Cerebellar nuclear complex (tissue), 1 donor: ENCODE data around the gene AIP.
"Not testable (repeated sequence)": the region's sequence is repeated elsewhere in the genome, so short reads cannot be mapped to it uniquely, and the experiment has no call there.

ENCODE experiments used
- DNase-seq, 2 experiments: peaks; one replicate each; lab custom pipeline; 2025; lab: John Stamatoyannopoulos, UW

The AIP gene

DNA sequence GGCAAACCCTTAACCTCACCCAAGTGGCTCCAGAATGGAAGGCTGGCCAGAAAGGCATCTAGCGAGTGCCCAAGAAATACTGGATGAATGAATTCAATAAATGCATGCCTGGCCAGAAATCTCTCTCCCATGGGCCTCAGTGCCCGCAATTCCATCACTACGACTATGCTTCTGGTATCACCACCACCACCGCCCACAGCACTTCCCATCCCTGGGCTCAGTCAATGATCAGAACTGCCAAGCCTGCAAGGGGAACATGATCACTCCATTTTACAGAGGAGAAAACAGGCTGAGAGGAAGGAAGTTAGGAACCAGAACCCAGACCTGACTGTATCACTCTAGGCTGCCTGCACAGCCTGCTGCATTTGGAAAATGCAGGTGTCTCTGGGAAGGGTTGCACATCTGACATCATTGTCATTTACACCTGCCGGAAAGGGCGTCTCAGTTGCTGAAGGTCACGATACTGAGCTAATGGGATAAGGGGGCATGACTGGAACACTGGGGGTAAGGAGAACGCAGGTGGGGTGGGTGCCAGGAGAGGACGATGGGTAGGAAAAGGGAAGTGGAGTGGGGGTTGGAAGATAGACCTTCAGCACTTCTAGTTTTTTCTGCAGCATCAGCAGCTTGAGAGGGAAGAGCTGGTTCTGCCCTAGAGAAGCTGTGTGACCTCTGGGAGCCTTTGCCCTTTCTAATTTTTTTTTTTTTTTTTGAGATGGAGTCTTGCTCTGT lies 33.5 kb upstream of the AIP start:
- DNase-seq: no peak

DNA sequence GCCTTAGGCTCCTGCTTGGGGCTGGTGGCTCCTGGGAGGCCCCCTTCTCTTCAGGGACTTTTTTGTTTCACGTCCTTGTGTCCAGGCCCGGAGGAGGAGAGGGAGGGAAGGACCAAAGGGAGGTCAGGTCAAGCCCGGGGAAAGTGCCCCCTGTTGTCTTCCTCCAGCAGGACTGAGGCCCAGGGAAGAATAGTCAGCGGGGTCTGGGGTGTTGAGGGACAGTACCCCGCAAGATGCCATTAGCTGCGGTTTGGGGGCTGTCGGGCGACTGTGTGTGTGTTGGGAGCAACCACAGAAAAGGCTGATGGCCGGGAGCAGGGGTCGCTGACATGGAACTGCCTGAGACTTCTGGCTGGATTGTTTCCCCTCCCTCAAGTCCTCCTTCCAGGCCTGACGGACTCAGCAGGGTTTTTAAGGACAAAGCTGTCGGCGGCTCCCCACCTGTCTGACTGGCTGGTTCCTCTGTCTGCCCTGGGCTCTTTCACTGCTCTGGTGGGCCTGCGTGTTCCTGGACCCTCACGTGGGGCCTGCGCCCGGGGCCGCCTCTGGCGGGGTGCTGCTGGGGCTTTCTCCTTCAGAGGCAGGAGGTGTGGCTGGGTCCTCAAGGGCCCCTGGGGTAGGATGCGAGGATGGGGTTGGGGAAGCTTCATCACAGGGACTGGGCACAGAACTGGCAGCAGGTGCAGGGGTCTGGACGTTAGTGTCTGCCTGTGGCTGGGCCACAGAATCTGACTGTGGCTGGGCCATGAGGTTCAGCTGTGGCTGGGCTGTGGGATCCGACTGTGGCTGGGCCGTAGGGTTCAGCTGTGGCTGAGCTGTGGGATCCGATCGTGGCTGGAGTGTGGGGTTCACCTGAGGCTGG lies 31.8 kb upstream of the AIP start:
- DNase-seq: no peak

DNA sequence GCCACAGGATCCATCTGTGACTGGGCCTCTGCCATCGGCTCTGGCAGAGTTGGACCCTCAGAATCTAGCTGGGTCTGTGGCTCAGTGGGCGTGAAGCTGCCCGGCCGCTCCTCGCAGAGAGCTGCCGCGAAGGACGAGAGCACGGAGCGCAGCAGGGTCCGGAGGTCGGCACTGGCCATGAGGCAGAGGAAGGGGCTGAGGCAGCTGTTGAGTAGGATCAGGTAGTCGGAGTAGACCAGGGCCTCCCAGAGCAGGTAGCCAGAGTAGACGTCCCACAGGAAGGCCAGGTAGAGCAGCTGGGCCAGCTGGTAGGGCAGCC lies 31.2 kb upstream of the AIP start:
- DNase-seq: no peak

DNA sequence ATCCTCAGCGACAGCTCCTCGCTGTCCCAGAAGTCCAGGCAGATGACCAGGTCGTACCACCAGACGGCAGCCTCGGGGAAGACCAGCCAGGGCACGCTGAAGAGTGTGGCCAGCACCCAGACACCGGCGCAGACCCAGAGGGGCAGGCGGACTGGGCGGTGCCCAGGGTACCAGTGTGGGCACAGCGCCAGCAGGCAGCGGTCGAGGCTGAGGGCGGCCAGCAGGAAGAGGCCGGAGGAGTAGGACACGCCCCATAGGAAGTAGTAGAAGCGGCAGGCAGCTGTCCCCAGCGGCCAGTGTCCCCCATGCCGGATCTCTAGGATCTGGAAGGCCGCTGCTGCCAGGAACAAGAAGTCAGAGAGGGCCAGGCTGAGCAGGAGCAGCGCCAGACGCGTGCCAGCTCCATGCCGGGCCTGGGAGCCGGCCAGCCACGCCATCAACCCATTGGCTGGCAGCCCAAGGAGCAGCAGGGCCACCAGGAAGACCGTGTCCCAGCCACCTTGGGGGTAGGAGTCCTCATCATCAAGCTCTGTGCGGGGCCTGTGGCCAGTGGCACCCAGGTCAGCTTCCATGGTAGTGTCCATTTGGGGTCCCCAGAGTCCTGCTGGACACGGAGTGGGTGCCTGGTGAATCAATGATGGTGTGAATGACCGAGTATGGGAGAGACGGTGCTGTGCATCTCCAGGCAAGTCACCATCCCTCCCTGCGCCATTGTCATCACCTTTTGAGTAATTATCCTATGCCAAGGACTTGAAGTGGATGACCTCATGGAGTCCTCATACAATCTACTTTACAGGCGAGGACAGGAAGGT lies 30.5 kb upstream of the AIP start, which contains the start of gene GPR152:
Gene GPR152 (minus strand): TSS at position 589 of the 812 bp plus-strand sequence. CDS start 5 bp downstream, at position 584.
- no peak for DNase-seq

DNA sequence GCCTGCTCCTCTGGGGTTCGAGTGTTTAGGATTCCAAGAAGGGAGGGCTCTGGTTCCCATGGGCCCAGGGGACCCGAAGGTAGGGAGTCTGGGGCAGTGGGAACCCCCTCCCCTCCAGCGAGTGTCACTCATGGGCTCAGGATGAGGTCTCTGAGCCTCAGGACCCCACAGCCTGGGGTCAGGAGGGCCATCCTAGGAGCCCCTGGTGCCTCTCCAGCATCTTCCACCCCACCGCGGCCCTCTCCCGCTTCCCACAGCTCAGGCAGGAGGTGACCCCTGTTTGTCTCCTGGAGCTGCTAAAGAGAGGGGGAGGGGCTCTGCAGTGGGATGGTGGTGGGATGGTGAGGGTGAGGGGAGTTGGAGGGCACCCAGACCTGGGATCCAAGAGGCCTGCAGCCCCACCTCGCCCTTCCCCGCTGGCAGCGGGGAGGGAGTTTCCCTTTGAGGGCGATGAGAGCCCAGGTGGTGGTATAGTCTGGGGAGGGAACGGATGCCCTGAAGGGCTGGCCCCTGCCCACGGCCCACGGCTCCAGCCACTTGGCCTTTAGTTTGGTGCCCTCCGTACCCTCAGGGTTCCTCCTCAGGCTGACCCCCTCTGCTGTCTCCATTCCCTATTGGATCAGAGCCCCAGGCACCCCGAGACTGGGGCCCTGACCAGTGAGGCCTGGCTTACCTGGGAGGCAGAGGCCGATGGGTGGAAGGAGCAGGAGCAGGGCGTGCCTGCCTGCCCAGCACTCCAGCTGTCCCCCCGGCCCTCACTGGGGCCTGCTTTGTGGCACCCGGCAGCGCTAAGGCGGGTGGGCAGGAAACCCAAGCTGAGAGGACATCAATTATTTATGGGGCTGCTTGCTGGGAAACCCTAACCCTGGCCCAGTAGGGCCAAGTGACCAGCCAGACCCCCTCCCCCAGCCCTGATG lies 28.8 kb upstream of the AIP start:
- no peak for DNase-seq

DNA sequence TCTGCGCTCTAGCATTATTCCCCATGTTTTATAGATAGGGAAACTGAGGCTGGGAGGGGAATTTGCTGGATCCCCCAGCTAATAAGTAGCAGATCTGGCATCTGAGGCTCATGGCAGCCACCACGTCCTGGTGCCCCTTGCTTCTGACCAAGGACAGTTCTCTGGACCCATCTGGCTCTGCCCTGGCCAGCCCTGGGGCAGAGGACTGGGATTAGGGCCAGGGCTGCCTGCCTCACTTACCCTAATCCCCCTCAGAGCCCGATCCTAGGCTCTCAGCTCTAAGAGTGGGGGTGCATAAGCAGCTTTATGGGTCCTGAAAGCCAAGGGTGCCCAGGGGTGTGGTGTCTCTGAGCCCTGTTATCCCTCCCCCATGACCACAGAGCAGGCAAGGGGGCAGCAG lies 27.8 kb upstream of the AIP start, which contains the start of gene CABP4:
Gene CABP4 (plus strand): TSS at position 301 of the 400 bp plus-strand sequence. CDS start 70 bp downstream, at position 371.
- no peak for DNase-seq

DNA sequence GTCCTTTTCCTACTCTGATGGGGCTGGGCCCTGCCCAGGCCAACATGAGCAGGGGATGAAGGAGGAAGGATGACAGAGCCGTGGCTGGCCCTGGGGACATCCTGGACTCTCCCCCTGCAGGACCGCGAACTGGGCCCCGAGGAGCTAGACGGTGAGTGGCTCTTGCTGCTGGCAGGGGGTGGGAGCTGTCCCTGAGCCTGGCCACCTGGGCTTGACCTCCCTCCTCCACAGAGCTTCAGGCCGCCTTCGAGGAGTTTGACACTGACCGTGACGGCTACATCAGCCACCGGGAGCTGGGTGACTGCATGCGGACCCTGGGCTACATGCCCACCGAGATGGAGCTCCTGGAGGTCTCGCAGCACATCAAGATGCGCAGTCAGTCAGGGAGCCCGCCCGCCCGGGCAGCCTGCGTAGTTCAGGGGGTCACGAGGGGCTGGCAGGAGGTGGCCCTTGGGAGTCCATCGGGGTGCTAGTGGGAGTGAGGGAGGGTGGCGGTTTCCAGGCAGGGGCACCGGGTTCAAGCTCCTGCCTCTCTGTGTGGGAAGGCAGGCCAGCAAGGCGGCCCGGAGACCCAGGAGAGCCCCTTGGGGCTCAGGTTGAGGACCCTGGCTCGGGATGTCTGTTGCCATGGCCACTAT lies 26.6 kb upstream of the AIP start:
- no peak for DNase-seq

DNA sequence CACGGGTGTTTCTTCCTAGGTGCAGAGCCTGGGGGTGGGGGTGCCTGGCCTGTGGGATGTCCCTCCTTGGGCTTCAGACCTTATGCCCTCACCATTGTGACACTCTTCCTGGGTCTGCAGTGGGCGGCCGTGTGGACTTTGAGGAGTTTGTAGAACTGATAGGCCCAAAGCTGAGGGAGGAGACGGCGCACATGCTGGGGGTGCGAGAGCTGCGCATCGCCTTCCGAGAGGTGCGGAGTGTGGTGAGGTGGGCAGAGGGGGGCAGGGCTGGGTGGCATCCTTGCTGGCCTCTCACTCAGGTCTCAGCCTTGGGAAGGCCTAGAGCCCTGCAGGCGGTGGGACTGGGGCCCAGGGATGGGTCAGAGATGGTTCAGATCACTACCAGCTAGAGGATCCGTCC lies 25.4 kb upstream of the AIP start:
- DNase-seq: no peak

DNA sequence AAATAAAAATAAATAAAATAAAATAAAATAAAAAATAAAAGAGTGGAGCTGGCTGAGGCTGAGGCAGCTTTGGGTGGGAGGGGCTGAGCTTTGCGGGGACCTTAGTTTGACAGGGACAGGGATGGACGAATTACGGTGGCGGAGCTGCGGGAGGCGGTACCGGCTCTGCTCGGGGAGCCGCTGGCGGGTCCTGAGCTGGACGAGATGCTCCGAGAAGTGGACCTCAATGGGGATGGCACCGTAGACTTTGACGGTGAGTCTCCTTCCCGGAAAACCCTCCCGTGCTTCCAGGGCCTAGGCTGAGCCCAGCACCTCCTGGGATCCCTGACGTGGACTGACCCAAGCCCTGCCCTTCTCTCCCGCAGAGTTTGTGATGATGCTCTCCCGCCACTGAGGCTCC lies 24.6 kb upstream of the AIP start:
- no peak for DNase-seq

DNA sequence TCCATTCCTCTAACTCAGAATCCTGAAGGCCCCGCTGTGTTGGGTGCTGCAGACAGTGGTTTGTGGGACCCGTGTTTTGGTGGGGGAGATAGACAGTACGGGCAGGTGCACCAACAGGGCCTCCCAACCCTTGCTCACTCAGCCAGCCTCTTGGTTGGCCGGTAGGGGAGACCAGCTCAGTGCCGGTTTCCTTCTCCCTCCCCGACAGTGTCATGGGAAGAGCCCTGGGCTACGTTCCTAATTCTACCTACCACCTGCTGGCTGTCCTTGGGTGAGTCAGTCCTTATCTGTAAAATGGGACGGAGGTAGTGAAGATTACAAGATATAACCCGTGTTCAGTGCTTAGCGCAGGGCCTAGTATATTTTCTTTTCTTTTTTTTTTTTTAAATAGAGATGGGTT lies 19.6 kb upstream of the AIP start:
- DNase-seq: no peak

DNA sequence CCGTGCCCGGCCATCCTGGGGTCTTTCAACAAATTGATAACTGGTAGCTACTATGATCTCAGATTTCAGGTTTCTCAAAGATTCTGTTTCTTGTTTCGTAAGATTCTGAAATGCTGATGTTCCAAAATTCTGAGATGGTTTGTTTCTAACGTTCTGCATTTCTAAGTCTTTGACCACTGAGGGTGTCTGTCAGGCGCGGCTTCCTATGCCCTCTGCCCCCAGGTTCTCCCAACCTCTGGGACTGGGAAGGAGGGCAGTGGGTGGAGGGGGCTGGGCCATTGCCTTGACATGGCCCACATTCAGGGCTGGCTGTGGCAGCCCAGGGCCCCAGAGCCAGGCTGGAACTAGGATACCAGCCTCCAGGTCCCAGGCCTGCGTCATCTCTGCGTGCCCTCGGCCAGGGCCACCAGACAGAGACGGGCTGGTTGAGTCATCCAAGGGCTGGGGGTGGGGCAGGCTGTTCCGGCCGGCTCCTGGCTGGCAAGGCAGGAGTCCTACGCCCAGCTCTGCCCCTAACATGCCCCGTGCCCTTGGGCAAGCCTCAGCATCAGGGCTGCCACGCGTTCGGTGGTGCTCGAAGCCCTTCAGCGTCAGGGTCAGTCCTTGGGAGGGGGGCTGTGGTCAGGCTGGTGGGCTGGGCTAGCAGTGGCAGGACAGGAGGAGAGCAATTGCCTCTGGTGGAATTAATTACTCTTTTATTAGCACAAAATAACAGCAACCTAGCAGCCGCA lies 19.0 kb upstream of the AIP start:
- no peak for DNase-seq

DNA sequence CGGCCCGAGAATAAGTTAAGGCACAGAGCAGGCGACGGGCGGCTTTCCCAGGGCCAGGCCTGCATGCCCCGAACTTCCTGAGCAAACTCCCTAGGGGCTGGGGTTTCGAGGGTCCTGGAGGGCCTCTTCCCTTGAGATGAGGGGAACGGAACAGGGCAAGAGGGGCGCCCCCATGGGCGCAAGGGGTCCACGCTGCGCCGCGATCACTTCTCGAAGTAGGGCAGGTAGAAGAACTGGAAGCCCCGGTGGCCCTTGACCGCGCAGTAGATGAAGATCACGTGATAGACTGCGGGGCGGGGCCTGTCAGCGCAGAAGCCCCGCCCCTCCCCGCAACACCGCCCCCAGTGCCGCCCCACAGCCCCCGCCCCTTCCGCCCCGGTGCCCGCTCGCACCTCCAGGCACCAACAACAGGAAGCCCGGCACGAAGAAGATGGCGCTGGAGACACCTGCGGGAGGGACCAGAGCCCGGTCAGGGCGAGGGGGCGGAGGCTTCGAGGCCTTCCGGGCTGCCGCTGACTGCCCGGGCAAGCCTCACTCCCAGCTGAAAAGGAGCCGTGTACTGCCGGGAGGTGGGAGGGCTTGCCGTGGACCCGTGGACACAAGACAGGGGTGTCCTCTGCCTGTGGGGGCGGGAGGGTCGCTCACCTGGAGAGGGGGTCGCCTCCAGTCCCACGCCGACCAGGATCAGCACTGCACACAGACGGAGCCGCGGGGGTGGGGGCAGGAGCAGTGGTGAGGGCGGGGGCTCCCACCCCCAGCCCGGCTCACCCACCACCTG lies 18.2 kb upstream of the AIP start:
- peak in 1 of 2 experiments; percentile 61 for DNase-seq

DNA sequence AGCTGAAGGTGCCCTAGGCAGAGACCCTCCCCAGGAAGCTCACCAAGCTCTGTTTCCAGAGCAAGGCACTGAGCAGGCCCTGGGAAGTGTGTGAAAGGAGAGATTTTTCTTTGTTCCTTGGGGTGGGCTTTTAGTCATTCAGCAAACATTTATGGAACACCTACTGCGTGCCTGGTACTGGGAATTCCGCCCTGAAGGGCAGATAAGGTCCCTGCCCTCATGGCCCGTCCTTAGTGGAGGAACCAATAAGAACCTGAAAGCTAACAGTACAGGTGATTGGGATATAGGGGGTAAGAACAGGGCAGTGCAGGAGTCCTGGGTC lies 17.7 kb upstream of the AIP start:
- DNase-seq: no peak

DNA sequence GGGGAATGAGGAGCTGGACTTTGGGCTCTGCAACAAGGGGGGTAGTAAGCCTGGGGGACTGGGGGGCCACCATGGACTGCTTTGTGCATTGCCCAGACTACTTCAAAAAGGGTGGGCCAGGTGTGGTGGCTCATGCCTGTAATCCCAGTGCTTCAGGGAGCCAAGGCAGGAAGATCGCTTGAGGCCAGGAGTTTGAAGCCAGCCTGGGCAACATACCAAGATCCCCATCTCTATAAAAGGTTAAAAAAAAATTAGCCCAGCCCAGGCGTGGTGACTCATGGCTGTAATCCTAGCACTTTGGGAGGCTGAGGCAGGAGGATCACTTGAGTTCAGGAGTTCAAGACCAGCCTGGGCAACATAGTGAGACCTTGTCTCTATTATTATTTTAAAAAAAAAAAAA lies 17.3 kb upstream of the AIP start:
- DNase-seq: not testable (repeated sequence)

DNA sequence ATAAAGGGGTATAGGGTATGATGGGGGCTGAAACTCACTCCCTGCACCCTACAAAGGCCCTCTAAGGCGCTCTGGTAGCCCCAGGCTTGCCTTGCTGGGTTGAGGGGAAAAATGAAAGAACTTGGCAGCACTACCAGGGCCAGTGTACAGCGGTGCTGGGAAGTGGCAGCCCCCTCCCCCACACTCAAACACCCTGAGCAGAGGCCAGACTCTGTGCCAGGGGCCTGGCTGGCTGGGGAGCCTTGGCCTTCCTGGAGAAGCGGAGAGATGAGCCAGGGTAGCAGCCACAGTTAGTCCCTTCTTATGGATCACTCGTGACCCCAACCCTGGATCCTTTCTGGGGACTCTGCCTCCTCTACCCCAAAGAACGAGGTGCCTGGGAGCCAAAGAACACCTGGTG lies 16.5 kb upstream of the AIP start:
- no peak for DNase-seq

DNA sequence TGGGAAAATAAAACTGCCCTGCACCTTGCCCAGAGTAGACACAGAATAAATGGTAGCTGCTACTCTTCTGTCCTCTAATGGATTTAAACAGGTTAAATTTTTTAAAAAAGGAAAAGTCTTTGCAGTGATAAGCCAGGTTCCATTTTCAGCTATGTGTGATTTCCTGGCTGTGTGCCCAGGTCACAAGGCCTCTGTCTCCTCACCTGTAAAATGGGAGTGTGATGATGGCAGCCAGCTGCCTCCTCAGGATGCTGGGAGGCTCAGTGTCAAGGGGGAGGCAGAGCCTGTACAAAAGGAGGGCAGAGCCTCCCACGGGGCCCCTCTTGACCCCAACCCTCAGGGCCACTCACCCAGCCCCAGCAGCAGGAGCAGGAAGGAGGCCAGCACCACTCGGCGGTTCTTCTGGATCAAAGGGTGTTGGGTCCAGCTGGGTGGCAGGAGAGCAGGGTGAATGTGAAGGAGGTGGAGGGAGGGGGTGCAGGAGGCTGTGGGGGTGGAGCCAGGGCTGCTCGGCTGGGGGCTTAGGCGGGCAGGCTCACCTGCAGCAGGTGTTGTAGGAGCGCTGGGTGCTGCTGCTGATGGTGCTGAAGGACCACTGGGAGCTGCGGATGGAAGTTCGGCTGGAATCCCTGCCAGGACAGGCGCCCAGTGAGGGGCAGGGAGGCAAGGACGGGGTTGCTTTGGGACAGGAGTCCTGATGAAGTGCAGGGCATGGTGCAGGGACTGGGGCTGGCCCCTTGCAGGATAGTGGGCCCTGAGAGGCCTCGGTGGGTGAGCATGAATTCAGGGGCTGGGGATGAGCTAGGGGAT lies 15.7 kb upstream of the AIP start:
- no peak for DNase-seq

DNA sequence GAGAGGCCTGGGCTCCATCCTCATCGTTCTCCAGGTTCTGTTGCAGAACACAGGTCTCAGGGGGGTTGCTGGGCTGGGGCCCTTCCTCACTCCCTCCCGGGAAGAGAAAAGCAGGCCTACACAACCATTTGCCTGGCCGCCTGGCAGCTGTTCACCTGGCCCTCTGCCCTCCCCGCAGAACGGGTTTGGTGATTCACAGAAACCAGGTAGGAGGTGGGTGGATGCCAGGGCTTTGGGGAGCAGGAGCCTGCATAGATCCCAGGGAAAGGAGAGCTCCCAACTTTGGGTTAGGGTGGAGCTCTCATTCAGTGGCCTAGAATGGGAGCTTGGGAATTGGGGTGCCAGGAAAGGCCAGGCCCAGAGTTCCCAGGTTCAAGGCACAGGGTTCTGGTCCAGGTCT lies 14.8 kb upstream of the AIP start:
- no peak for DNase-seq

DNA sequence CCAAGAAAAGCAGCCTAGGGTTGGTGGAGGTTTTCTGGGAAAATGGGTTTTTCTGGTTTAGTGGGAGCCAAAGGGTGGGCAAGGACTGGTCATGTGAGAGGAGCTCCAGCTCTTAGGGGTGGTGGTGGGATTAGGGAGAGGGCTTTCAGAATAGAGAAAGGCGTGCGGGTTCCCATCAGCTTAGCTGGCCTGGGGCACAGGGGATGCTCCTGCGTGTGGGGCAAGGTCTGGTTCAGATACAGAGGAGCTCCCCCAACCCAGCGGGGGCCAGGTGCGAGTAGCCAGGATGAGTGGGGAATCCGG lies 14.4 kb upstream of the AIP start:
- no peak for DNase-seq
